ENCODE measurements around the gene DRD2.

DNA sequence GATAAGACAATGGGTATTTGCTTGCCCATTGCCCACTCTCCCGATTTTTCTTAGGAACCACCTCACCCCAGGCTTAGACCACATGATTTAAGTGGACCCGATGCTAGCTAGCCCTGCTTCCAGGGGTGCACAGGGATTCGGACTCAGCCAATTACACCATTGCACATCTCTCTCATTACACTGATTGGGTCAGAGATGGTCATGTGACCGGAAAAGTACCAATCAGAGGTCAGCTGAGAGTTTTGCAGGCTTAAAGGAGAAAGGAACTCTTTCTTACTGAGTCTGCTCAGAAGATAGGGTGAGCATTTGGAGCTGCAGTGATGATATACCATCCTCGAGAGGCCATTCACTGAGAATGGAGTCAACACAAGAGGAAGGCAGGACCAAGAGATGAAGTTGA, 99.8 kb downstream of the DRD2 start:
- TF ChIP-seq ZNF558 (tag by site-specific recombination; IDR thresholded peaks at IDR 0.05), result no peak
- TF ChIP-seq, protein P1, sequence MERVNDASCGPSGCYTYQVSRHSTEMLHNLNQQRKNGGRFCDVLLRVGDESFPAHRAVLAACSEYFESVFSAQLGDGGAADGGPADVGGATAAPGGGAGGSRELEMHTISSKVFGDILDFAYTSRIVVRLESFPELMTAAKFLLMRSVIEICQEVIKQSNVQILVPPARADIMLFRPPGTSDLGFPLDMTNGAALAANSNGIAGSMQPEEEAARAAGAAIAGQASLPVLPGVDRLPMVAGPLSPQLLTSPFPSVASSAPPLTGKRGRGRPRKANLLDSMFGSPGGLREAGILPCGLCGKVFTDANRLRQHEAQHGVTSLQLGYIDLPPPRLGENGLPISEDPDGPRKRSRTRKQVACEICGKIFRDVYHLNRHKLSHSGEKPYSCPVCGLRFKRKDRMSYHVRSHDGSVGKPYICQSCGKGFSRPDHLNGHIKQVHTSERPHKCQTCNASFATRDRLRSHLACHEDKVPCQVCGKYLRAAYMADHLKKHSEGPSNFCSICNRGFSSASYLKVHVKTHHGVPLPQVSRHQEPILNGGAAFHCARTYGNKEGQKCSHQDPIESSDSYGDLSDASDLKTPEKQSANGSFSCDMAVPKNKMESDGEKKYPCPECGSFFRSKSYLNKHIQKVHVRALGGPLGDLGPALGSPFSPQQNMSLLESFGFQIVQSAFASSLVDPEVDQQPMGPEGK (tag by site-specific recombination; IDR thresholded peaks at IDR 0.05), result no peak
- TF ChIP-seq ZNF175 (tag by site-specific recombination; IDR thresholded peaks at IDR 0.05), result no peak
- TF ChIP-seq MYNN (tag by site-specific recombination; IDR thresholded peaks at IDR 0.05; ENCODE audit: borderline replicate concordance), result no peak

Data from HEK293 (cell line).